Measurements from ENCODE around the gene PLB1.

The PLB1 gene

DNA sequence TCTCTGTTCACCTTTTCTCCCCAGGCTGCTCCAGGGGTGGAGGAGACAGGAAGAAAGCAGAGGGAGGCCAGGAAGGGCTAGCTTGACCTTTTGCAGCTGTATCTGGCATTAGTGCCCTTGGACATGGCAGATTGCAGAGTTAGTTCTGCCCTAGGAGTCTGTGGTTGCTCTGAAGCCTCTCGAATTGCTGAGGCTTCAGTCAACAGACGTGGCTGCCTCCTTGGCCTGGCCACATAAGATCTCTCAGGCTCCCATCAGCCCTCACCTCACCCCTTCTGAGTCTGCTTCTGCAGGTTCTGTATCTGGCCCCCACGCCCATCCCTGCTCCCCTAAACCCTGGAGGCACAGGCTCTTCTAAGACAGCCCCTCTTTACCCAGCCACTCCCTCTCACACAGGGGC, 18.2 kb upstream of the PLB1 start:
- FAIRE-seq = no peak
- DNase-seq (ENCODE audit: insufficient read length, low spot score) = no peak
- TF ChIP-seq POLR2A (IDR thresholded peaks at IDR 0.05; ENCODE audit: low read depth, low read length) = no peak

DNA sequence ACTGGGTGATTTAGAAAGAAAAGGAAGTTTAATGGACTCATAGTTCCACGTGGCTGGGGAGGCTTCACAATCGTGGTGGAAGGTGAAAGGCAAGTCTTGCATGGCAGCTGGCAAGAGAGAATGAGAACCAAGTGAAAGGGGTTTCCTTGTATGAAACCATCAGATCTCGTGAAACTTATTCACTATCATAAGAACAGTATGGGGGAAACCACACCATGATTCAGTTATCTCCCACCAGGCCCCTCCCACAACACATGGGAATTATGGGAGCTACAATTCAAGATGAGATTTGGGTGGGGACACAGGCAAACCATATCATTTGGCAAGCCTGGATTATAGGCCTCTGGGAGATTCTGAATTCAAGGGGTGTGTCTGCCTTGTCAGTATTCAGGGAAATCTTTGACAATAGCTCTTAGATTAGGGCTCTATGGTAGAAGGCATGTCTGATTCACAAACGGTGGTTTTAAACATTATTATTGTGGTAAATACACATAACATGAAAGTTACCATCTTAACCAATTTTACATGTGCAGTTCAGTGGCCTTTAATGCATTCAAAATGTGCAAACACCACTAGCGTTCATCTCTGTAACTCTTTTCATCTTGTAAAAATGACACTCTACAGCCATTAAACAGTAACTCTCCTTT, 15.3 kb upstream of the PLB1 start:
- DNase-seq (ENCODE audit: insufficient read length, low spot score) (no peak), FAIRE-seq (no peak)
- TF ChIP-seq POLR2A (IDR thresholded peaks at IDR 0.05; ENCODE audit: low read depth, low read length) = no peak

DNA sequence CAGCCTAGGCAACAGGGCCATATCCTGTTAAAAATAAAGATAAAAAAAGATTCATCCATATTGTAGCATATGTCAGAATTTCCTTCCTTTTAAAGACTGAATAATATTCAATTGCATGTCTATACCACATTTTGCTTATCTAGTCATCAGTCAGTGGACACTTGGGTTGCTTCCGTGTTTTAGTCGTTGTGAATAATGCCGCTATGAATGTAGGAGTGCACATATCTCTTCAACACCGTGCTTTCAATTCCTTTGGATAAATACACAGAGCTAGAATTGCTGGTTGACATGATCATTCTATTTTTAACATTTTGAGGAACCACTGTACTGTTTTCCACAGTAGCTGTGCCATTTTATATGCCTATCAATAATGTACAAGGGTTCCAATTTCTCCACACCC, 14.0 kb upstream of the PLB1 start:
- TF ChIP-seq POLR2A (IDR thresholded peaks at IDR 0.05; ENCODE audit: low read depth, low read length) = no peak
- no peak for FAIRE-seq
- DNase-seq (ENCODE audit: insufficient read length, low spot score) = no peak

DNA sequence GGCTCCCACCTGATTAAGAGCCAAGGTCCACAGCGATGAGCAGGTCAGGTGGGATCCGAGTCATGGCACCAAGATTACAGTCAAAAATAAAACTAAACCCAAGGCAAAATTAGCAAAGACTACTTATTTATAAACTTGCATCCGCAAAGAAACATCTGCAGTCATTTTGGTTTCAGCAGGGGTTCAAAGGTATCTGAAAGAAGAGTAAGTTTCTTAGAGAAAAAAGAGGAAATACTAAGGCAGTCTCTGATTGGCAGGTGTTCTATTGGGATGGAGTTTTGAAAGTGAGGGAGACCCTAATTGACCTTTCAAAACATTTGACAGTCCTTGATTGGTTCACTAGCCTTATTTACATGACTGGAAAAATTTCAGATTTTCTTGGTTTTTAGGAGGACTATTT, 11.0 kb upstream of the PLB1 start:
- DNase-seq (ENCODE audit: insufficient read length, low spot score) = no peak
- no peak for FAIRE-seq

GRCh38 chr2:28486526-28486925, 9.3 kb upstream of the PLB1 start:
- DNase-seq (ENCODE audit: insufficient read length, low spot score) = no peak
- no peak for TF ChIP-seq POLR2A (IDR thresholded peaks at IDR 0.05; ENCODE audit: low read depth, low read length)
- no peak for FAIRE-seq

More for the DNA sequence above, 11.0 kb upstream of the PLB1 start:
- TF ChIP-seq POLR2A (IDR thresholded peaks at IDR 0.05; ENCODE audit: low read depth, low read length) = no peak

GRCh38 chr2:28487258-28487657, 8.6 kb upstream of the PLB1 start:
- FAIRE-seq (no peak), DNase-seq (ENCODE audit: insufficient read length, low spot score) (no peak)
- no peak for TF ChIP-seq POLR2A (IDR thresholded peaks at IDR 0.05; ENCODE audit: low read depth, low read length)

DNA sequence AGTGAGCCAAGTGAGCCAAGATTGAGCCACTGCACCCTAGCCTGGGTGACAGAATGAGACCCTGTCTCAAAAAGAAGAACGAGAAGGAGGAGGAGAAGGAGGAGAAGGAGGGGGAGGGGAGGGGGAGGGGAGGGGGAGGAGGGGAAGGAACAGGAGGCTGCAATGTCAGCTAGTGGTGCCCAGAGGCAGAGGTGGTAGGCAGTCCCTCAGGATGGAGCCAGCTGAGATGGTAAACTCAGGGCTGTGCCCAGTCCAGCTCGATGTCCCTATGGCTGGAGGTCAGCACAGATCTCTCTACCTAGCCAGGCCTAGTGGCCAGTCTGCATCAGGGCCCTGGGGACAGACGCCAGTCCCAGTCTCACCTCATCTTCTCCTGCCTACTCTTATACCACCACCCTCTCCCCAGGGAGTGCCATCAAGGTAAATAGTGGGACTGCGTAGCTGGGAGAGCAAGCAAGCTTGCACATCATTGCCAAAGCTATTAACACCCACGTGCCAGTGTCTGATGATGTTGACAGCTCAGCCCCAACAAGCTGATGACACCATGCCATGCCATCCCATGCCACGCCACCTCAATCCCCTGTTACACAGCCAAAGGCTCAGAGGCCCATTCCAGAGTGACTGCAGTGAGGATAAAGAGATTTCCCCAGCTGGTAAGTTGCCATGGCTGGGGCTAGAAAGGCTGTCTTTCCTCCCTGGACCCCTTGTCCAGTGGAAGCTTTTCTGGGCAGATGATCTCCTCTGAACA, 7.6 kb upstream of the PLB1 start:
- DNase-seq (ENCODE audit: insufficient read length, low spot score) (no peak), FAIRE-seq (no peak)
- TF ChIP-seq POLR2A (IDR thresholded peaks at IDR 0.05; ENCODE audit: low read depth, low read length) = no peak

DNA sequence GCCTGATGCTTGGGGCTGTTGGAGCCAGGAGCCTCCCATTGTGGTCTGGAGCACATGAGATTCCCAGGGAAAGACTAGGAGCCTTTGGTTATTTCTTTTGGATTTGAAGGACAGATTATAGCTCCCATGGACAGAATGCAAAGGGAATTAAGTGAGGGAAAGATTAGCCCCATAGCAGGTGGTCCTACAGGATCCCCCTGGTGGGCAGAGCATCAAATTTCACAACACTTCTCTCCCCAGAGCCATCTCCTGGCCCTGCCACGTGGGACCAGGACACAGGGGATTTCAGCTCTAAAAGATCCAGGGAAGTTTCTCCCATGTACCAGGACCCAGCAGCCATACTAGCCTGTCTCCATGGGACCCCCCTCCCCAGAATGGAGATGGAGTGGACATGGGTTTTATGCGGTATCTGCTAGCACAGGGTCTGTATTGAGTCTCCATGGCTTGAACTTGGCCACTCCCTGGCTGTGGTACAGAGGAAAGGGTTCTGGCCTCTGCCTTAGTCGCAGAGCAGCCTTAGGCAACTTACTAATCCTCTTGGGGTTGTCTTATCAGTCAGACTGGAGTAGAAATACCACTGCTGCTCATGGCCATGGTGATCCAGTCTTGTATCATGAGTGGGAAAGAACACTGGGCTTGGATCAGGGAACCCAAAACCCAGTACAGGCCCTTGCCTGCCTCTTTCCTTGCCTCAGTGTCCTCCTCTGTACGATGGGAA, 6.8 kb upstream of the PLB1 start:
- DNase-seq (ENCODE audit: insufficient read length, low spot score) (no peak), FAIRE-seq (no peak)
- no peak for TF ChIP-seq POLR2A (IDR thresholded peaks at IDR 0.05; ENCODE audit: low read depth, low read length)

GRCh38 chr2:28490558-28490957, 5.3 kb upstream of the PLB1 start:
- no peak for FAIRE-seq
- DNase-seq (ENCODE audit: insufficient read length, low spot score) = no peak

GRCh38 chr2:28492282-28492681, 3.6 kb upstream of the PLB1 start:
- FAIRE-seq = no peak
- no peak for TF ChIP-seq POLR2A (IDR thresholded peaks at IDR 0.05; ENCODE audit: low read depth, low read length)
- no peak for DNase-seq (ENCODE audit: insufficient read length, low spot score)

More at GRCh38 chr2:28490558-28490957, 5.3 kb upstream of the PLB1 start:
- TF ChIP-seq POLR2A (IDR thresholded peaks at IDR 0.05; ENCODE audit: low read depth, low read length) = no peak

DNA sequence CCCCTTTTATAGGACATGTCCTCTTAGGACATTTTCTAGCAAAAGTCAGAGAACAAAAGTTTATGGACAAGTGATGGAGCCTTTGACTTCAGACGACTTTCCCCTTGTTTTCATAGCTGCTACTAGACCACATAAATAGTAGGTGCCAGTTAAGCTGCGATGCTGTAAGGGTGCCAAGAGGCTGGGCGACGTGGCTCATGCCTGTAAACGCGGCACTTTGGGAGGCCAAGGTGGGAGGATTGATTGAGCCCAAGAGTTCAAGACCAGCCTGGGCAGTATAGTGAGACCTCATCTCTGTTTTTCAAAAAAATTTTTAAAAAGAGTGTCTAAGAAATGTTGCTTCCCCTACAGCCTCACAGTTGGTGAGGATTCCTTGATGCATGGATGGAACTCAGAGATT, 2.2 kb upstream of the PLB1 start:
- TF ChIP-seq POLR2A (IDR thresholded peaks at IDR 0.05; ENCODE audit: low read depth, low read length) = no peak
- DNase-seq (ENCODE audit: insufficient read length, low spot score) = no peak
- FAIRE-seq = no peak

DNA sequence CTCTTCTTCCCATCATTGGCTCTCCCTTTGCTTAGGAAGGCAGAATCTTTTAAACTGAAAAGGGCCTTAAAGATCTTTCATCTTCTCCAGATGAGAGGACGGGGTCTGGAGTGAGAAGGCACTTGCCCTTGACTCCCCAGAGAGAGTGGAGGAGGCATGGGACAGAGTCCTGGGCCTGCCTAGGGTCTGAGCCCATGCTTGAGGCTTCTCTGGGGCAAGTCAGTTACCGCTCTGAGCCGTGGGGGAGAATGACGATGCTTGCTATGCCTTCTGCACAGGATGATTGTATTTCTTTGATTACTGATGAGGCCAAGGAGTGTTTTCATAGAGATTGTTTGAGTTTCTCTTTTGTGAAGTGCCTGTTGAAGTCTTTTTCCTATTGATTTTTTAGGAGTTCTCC, 921 bp downstream of the PLB1 start:
- no peak for TF ChIP-seq POLR2A (IDR thresholded peaks at IDR 0.05; ENCODE audit: low read depth, low read length)
- DNase-seq (ENCODE audit: insufficient read length, low spot score) (no peak), FAIRE-seq (no peak)

DNA sequence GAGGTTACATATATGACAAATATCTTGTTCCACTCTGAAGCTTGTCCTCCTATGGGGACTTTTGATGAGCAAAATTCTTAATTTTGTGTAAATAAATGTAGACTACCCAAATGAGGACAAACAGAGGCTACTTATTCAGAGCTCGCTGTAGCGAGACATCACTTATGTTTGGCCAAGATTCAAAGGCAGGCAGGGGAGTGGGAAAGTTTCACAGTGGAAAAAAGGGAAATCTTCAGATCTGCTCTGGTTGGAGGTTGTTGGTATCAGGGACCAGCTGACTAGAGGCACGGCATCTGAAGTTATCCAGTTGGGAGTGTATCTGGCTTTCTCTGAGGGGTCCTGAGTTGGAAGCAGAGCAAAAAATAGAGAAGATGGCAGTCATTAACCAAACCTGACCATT, 1.3 kb downstream of the PLB1 start:
- TF ChIP-seq POLR2A (IDR thresholded peaks at IDR 0.05; ENCODE audit: low read depth, low read length) = no peak
- DNase-seq (ENCODE audit: insufficient read length, low spot score) = no peak
- no peak for FAIRE-seq

DNA sequence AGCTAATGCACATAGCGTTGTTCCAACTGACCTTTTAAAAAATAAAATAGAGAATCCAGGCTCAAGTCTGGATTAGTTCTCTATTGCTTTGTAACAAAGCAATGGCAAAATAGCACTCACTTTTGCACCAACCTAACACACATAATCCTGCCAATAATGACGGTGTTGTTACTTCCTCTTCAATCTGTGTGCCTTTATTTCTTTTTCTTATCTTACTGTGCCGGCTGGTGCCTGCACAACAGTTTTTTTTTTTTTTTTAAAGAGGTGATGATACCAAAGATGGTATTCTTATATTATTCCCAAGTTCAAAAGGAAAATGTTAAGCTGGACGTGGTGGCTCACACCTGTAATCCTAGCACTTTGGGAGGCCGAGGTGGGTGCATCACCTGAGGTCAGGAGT, 3.4 kb downstream of the PLB1 start:
- no peak for TF ChIP-seq POLR2A (IDR thresholded peaks at IDR 0.05; ENCODE audit: low read depth, low read length)
- DNase-seq (ENCODE audit: insufficient read length, low spot score) = no peak
- FAIRE-seq = no peak

DNA sequence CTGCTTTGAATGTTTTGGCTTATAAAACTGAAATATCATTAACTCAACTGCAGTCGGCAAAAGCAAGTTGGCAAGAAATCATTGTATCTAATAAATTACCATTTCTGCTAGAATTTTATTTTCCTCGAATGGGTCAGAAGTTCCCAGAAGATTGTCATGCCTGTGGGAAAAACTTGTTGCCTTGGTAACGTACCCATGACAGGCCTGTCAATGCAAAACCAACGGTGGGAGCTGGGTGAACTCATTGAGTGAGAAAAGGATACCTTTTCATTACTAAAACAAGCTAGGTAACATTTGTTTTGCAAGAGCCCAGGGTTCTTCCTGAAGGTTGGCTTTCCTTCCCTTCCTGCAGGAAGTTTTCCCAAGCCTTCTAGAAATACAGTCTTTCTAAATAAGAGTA, 9.5 kb downstream of the PLB1 start:
- FAIRE-seq = no peak
- TF ChIP-seq POLR2A (IDR thresholded peaks at IDR 0.05; ENCODE audit: low read depth, low read length) = no peak
- DNase-seq (ENCODE audit: insufficient read length, low spot score) = no peak
